HG03469 (cell line): ENCODE results near the gene MTG1.
"Not testable (repeated sequence)": the region's sequence is repeated elsewhere in the genome, so short reads cannot be mapped to it uniquely, and the experiment has no call there.

Source experiments
- ATAC-seq: cut with Tn5 transposase; IDR thresholded peaks from one replicate; pipeline ENCODE4 v1.9.1; 2021; ENCODE audit warnings: mild to moderate bottlenecking, moderate library complexity, moderate number of reproducible peaks; ENCODE audit not compliant: unreplicated experiment

Gene MTG1

DNA sequence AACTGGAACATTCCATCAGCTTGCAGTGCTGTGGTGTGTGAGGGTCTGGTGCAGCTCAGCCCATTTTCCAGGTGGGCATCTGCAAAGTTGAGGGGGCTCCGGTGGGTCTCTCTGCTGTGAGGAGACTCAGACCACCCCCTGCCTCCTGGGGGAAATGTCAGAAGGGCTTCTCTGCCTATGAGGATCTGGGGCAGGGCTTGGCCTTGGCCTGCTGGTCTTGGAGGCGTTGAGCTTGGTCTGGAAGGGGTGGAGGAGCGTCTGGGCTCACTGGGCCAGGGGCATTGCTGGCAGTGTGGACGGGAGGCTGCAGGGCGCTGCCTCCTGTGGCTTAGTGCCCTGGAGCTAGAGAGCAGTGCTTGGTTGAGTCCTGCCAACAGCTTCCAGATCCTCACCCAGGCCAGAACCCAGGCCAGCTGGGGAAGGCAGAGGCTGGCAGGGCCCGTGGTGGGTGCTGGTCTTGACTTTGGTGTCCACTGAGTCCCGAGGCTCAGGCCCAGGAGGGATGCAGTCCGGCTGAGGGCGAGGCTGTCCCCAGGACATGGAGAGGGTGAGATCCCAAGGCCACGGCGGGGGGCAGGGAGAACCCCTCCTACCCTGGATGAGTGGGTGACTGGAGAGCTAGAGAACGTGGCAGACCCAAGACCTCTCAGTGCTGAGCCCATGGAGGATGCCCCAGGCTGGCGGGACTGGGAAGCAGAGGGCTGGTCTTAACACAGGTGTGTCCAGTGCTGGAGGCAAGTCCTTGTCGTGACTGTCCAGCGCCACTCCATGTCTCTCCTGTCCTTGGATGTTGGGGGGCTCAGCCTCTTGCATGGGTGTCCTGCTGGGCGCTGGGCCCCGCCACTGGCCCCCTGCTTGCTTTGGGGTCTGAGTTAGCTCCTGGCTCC lies 27.6 kb downstream of the MTG1 start:
- ATAC-seq: no peak

DNA sequence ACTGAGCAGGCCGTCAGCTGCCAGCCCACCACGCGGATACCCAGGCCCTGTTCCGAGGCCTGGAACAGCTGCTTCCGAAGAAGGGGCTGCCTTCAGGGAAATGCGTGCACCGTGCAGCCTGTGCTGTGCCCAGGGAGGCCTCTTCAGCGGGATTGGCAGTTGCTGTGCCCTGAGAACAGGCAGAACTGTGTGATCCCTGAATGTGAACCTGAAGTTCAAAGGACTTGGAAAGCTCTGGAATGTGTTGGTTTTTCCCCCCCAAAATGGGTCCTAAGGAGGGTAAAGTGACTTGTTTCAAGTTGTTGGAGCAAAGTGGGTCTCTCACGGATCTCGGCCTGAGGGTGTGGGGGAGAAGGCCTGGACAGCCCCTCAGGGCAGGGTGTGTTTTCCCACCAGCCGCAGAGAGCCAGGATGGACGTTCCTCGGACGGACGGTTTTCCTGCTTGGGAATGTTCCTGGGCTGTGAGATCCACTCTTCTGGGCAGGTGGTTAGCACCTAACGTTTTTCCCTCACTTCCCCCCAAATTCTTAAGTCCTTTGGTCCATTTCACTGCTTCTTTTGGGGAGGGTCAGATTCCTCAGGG lies 28.4 kb downstream of the MTG1 start:
- no peak for ATAC-seq

DNA sequence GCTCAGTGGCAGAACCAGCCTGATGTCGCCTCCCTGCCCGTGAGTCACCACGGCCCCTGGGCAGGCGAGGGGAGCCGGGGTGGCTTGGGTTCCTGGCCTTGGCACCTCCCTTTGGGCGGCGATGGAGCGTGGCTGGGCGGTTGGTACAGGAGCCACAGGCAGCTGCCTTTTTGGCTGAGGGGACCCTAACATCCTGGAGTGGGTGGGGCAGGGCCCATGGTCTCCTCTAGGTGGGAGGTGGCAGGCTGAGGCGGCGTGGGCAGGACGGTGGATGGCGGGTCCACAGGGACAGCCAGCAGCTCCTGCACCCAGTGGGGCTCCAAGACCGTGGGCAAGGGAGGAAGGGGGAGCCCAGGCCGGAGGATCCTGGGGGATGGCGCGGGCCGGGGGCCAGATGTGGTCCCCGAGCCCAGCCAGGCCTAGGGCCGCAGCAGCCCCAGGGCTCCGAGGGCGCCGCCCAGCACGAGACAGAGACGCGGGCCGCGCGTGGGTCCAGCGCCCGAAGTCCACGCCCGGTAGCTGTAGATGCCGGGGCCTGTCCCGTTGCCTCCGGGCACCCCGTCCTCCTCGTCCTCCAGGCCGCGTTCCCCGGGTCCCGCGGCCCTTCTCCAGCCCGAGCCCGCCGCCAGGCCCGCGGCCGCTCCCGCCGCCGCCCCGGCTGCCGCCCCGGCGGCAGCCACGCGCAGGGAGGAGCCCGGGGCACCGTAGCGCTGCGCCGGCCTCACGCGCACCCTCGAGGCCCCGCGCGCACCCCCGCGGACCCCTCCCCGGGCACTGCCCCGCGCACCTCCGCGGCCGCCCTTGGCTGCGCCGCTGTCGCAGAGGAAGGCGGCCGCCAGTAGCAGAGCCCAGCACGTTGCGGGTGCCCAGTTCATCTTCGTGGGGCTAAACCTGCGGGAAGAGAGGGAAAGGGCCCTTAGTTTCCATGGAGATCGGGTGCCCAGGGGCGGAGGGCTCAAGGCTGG lies 29.1 kb downstream of the MTG1 start:
- ATAC-seq: no peak

DNA sequence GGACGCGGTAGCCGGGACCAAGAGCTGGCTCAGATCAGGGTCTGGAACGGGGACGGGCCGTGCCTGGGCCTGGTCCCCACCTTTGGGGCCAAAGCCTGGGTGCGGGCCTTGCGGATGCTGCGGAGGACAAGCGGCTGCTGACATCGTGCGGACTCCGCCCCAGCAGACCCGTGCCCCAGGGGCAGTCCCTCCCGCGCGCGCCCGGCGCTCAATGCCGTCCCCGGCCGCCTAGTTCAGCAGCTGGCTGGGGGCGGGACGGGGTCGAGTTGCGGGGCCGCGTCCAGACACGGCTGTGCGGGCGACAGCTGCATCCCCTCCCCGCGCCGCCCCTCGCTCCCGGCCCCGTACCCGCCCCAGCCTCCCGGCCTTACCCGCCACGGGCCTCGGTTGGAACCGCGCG lies 30.1 kb downstream of the MTG1 start:
- not testable (repeated sequence) for ATAC-seq

DNA sequence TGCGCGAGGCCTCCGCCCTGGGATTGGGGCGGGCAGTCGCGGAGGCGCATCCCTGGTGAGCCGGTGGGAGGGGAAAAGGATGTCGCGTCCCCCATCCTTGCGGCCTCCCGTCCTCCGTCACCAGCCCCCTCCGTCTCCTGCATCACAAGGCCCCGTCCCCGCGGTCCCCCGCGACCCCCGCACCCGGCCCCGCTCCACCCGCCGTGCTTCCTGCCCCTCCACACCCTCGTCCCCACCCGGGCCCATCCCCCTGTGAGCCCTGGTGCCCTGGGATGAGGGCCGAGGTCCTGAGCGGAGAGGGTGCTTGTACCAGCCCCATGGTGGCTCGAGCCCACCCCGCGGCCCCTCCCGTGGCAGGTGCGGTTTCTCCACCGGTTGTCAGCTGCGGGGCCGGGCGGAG lies 30.6 kb downstream of the MTG1 start, which contains the start of gene SPRN:
TSS of gene SPRN (minus strand) at position 25 of the 400 bp plus-strand sequence. CDS start 944 bp downstream, outside the sequence.
- ATAC-seq: not testable (repeated sequence)

DNA sequence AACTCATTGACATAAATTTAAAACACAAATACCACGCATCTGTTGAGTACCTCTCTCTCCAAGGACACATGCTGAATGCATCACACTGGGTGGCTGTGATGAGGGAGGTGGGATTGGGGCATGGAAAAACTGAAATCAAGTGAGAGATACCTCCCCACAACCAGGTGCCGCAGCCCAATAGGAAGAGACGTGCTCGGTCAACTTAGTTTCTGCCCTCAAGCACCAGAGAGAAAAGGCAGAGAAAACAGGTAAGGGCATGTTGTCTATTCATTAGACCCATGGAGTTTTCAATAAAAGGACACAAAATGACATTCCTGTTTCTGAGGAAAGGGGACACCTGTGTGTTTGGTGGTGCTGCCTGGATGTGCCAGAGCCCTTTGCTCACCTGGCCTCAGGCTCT lies 35.6 kb downstream of the MTG1 start:
- ATAC-seq: not testable (repeated sequence)

DNA sequence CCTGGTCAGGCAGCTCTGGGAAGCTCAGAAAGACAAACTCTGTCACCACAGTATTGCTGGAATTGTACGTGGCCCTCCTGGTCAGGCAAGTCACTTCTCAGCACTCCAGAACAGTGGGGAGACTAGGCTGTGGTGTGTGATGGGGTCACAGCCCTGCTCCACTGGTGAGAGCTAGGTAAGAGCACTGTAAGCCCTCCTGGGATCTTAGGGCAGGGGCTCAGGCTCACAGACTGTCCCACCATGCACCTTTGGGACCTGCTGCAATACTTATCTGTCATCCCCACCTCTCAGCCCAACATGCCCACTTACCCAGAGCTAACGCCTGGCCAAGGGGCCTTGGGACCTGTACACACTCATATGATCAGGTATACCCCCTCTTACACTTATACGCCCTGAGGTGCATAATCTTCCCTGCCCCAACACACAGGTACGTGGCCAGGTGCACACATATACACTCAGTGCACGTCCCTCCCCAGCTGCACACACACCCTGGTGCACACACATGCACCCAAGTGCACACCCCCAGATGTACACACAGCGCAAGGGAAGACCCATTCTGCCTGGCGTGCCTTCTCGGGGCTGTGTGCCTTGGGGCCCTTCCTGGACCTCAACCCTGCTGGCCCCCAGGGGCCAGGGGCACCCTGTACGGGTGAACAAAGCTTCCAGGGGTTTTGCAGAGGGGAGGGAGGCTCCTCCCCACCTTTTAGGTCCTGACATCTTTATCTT lies 38.1 kb downstream of the MTG1 start:
- not testable (repeated sequence) for ATAC-seq

DNA sequence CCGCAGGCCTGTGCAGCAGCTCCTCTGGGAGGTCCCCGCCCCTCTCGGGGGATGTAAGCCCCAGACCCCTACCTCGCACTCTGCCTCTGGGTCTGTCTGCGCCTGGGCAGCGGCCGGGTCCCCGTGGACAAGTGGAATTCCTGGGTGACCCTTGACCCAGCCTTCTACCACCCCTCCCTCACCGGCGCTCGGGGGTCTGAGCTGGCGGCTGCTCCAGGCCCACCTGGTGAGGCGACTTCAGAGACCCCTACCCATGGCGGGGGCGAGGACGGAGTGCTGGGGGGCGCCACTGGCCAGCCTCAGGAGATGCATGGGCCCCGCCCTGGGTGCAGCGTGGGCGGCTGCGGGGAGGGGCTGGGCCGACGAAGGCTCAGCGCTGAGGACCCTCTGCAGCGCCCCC lies 38.8 kb downstream of the MTG1 start:
- ATAC-seq: not testable (repeated sequence)

DNA sequence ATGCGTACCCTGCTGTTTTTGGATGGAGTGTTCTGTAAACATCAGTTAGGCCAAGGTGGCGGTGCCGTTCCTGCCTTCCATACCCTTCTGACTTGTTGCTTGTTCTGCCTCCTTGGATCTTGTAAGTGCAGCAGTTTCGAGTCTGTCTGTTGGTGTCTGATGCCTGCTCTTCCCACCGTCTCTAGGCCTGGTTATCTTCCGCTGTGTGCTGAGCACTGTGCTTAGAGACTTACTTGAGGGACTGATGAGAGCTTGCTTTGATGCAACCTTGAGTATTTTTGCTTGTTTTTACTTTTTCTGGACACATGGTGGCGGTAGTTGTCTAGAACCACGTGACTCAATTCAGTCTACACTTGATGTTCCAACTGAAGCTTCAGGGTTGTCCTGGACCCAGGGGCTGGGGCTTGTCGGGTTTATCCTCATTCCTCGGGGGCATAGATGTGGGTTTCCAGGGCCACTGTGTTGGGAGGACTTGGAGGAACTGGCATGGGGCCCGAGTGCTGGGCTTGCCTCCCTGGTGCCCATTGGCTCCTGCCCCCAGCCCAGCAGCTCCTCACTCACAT lies 44.8 kb downstream of the MTG1 start:
- no peak for ATAC-seq

DNA sequence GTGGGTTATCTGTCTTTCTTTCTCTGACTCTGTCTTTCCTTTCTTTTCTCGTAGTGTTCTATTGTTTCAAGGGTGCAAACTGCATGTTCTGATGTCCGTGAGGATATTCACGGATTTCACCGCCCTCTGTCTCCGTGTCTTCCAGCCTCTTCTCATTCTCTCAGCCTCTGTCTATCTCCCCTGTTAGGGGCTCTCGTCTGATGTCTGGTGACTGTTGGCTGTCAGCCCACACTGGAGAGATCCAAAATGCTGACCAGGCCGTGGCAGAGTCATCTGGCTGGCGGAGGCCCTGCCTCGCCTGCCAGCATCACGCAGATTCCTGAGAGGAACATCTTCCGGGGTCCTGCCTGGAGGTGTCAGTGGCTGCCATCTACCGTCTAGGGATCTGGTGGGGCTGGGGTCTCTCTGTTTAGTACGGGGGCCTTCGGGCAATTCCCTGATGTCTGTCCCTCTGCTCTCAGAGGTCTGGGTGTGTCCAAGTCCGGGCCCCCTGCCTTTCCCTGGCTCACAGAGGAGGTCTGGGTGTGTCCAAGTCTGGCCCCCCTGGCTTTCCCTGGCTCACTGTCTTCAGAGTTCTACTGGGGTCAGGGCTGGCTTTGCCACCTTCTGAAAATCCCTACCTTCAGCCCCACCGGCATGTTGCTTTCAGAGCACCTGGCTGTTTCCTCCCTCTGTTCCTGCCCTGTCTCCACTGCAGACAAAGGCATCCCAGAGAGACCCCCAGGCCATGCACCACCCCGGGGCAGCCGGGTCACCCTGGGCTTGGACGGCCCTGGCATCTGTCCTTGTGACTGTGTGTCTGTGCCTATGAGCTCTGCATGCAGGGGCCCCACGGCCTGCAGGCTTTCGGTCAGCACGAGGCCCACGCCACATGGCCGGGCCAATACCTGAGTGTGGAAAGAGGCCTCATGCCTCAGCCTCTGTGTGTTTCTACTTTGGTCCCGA lies 45.8 kb downstream of the MTG1 start:
- ATAC-seq: no peak

DNA sequence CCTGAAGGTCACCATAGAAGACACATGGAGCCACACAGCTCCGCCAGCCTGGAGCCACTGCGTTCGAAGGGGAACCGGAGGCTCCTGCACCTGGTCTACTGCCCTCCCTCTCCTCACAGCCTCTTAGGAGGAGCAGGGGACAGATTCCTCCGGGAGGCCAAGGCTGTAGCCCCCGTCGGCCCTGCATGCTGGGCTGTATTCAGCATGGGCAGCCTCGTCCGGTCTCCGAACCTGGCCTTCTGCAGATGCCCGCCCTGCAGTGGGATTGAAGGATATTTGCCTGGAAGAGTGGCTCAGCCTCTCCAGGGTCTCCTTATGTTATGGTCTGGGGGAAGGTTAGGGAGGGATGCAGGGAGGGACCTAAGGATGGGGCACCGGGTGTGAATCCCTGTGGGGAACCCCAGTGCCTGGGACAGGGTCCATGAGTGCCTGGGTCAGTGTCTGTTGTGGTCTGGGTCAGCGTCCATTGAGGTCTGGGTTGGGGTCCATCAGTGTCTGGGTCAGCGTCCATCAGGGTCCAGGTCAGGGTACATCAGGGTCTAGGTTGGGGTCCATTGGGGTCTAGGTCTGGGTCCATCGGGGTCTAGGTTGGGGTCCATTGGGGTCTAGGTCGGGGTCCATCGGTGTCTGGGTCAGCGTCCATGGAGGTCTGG lies 46.8 kb downstream of the MTG1 start:
- ATAC-seq: no peak

DNA sequence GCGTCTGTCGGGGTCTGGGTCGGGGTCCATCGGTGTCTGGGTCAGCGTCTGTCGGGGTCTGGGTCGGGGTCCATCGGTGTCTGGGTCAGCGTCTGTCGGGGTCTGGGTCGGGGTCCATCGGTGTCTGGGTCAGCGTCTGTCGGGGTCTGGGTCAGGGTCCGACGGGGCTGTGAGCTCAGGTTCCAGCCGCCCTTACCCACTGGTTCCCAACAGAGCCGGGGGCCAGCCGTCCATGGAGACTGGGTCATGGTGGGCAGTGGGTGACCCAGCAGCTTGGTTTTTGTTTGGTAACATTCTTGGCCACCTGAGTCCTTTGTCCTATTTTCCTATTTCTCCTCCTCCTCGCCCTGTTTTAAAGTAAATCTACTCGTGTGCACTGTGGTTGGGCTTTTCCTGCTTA lies 47.4 kb downstream of the MTG1 start:
- ATAC-seq: not testable (repeated sequence)

DNA sequence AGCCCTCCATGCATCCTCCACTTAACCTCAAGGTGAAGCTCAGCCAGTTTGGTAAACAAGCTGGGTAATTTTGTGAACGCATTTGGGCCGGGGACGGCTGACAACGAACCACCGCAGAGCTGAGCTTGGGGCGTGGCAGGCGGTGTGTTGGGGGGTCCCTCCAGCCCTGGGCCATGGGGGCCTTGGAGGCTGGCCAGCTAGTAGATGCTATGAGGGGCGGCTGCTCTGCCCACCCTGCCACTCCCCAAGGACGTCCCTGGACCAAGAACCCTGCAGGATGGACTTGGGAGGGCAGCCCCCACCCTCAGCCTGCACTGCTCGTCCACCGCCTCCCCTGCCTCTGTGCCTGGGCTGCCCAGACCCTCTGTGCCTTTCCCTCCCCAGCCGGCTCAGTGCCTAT lies 47.8 kb downstream of the MTG1 start:
- no peak for ATAC-seq

DNA sequence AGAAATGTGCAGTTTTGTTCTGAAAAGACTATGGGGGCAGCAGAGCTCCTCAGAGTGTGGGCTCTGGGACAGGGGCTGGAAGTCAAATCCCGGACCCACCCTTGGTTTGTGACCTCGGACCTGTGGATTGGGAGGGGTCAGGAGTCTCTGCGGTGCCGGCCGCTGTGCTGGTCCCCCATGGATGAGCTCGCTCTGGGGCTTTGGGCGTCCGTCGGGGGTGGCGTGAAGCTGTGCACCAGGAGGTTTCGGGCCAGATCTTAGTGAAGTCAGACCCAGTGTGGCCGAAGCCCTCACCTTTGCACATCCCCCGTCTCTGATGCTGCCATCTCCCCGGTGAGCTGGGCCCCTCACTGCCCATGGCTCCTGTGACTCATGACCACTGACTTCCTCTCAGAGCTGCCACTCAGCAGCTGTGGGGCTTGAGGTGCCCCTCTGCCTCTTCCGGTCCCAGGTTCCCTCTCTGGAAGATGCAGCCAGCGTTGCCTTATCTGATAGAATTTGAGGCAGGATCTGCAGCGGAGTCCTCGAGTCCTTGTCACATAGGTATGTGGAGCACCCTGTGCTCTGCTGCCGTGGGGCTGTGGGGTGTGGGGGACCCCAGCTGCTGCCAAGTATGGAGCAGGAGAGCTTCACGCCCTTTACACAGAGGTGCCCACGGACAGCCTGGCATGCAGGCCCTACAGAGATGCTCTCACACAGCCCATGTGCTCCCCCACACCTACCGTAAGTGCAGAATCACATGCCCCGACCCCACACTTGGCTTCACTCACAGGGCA lies 48.4 kb downstream of the MTG1 start:
- ATAC-seq: no peak

DNA sequence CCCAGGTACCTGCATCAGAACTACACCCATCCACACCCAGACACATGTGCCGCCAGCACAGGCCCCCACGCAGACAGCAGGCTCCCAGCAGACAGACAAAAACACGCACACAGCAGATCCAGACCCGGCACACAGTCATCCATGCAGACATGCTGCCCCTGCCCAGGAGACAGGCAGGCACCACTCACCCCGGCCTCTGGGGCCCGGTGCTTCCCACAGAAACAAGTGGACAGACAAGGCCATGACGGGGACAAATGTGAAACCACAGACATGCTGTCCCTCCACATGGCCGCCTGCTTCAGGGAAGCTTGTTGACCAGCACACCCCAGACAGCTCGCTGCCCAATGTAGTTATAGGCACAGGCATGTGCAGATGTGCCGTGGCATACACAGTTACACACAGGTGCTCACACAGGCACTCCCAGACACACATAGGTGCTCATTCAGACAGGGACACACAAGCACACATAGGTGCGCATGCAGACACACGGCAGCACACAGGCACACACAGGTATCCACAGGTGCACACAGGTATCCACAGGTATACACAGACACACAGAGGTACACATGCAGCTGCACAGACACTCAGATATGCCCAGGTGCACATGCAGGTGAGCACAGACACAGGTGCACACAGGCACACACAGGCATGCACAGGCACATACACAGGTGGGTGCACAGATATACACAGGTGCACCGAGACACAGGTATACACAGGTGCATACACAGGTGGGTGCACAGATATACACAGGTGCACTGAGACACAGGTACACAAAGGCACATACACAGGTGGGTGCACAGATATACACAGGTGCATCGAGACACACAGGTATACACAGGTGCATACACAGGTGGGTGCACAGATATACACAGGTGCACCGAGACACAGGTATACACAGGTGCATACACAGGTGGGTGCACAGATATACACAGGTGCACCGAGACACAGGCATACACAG lies 49.3 kb downstream of the MTG1 start:
- no peak for ATAC-seq
